GM12874 (cell line): ENCODE results near the gene SCP2.

ENCODE experiments used
- TF ChIP-seq, protein P1 (sequence below): IDR thresholded peaks from 2 replicates; pipeline ENCODE4 v1.5.1; 2011; ENCODE audit warnings: low read depth, mild to moderate bottlenecking, control low read depth, low read length, moderate library complexity; ENCODE audit not compliant: insufficient read depth

Gene SCP2

DNA sequence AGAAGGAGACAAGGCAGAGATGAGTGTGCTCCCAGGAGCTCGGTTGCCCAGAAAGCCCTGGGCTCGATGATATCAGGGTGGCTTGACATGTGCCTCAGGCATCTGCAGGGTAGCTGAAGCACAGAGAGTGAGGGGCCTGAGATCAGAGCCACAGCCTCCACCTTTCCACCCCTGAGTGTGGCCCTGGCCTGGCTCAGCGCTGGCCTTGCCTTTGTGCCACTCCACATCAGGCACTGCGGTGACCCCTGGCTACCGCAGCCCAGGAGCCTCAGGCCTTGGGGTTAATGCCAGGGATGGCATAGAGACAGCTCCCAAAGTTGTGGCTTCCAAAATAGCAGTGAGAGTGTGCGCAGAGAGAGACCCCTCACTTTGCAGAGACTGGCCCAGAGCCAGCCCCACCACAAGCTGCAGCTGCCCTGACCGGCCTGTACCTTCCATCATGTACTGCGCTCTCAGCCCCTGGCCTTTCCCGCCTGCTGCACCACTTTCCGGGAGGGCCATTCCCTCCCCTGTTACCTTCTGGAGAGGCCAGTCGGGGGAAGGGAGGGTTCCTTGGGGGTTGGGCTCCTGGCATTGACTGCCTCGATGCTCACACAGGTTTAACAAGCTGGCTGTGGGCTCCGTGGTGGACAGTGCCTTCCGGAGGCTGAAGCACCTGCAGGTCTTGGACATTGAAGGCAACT lies 154.4 kb downstream of the SCP2 start:
- TF ChIP-seq, protein P1, sequence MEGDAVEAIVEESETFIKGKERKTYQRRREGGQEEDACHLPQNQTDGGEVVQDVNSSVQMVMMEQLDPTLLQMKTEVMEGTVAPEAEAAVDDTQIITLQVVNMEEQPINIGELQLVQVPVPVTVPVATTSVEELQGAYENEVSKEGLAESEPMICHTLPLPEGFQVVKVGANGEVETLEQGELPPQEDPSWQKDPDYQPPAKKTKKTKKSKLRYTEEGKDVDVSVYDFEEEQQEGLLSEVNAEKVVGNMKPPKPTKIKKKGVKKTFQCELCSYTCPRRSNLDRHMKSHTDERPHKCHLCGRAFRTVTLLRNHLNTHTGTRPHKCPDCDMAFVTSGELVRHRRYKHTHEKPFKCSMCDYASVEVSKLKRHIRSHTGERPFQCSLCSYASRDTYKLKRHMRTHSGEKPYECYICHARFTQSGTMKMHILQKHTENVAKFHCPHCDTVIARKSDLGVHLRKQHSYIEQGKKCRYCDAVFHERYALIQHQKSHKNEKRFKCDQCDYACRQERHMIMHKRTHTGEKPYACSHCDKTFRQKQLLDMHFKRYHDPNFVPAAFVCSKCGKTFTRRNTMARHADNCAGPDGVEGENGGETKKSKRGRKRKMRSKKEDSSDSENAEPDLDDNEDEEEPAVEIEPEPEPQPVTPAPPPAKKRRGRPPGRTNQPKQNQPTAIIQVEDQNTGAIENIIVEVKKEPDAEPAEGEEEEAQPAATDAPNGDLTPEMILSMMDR: no peak

DNA sequence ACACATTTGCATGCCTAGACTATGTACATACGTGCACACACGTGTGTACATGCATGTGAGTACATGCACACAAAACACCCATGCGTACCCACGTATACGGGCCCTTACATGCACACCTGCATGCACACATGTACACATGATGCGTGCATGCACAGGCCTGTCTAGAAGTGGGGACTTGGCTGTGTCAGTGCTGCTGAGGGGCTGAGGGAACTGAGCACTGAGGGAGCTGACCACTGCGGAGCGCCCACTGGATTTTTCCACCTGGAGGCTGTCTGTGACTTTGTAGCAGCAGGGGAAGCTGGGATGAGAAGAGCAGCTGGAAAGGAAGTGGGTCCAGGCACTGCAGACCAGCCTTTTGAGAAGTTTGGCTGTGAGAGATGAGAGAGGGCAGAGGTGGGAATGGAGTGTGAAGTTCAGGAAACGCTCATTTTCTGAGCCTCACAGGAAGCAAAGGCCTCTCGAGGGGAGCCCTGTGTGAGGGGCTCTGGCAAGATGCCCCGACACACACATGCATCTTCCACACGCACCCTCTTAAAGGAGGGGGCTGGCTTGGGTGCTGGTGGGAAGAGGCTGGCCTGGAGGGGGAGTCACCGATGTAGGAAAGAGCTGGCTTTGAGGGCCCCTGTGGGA lies 155.9 kb downstream of the SCP2 start:
- TF ChIP-seq, protein P1: no peak

DNA sequence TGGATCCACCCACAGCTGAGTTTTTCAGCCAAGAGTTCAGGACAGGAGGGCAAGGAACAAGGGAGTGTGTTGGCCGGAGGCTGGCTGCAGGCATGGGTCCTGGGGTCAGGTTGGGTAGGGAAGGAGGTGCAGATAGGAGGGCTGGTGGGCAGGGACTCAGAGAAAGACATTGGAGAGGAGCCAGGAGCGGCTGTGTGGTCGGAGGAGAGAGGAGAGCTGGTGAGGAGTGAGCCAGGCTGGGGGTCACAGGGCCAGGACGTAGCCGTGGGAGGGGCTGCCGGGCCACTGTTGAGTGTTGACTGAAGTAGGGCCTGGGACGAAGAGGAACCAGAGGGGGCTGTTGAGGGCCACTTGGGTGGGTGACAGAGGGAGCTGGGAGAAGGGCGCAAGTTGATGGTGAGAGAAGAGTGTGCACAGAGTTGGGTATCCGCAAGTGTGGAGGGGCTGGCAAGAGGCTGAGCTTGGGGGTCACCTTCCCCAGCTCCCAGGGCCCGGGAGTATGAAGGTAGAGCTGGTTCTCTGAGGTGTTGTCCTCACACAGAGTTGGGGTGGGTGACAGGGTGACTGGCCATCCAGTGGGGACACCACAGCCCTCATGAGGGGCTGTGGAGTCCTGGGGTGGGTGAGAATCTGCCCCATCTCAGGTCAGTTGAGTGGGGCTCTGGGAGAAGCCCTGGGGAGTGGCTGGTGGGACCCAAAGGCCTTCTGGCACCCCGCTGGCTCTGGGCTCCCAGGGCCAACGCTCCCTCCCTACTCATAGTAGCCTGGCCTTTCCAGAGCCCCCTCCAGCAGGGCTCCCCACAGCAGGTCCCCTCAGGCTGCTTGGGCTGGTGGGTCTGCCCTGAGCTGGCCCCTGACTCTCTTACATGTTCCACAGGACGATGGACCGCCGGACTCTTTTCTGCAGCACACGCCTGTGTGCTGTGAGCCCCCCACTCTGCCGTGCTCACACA lies 156.8 kb downstream of the SCP2 start:
- TF ChIP-seq, protein P1: no peak

DNA sequence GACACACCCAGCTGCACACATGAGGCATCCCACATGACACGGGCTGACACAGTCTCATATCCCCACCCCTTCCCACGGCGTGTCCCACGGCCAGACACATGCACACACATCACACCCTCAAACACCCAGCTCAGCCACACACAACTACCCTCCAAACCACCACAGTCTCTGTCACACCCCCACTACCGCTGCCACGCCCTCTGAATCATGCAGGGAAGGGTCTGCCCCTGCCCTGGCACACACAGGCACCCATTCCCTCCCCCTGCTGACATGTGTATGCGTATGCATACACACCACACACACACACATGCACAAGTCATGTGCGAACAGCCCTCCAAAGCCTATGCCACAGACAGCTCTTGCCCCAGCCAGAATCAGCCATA lies 157.5 kb downstream of the SCP2 start:
- TF ChIP-seq, protein P1: no peak

DNA sequence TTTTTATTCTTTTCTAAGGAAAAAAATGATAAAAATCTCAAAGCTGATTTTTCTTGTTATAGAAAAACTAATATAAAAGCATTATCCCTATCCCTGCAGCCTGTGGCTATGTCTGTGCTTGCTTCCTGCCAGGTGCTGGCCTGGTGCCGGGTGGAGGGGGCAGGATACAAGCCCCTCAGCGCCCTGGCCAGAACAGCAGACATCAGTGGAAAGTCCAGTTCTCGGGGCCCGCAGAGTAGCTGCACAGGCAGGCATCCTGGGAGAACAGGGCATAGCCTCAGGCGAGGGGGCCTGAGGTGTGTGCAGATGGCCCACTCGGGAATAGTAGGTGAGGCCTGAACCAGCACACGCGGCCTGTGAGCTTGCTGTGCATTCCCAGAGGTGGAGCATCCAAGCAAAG lies 158.3 kb downstream of the SCP2 start:
- TF ChIP-seq, protein P1: no peak

DNA sequence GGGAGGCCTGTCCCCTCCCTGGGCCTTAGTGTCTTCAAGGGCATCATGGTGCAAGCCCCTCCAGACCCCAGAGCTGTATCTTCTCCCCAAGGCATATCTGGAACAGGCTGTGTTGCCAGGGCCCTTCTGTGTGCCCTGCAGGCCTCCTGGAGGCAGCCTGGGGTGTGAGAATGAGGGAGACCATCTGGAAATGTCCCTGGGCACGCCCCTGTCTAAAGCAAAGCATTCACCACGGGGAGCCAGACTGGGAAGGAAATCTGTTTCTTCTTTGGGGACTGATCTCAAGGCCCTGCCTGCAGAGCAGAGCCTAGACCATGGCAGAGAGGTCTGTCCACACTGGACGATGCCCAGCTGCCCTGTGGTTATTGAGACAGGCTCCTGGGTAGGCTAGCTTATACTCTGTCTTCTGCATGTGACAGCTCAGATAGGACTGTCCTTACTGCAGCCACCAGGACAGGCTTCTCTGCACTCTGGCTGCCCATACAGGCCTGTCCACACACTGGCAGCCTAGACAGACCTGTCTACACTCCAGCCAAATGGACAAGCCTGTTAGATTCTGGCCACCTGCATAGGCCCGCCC lies 159.5 kb downstream of the SCP2 start:
- TF ChIP-seq, protein P1: no peak
